G401 (cell line): Measurements from ENCODE around the gene PXN. TPM values are rescaled to one million over a fixed set of nuclear protein-coding genes. Genes with fewer than 3 reads are reported as not detected.

ENCODE experiments used
- DNase-seq: peaks from one replicate; pipeline ENCODE4 v3.0.0-alpha.2; 2015; ENCODE audit warnings: low spot score
- in situ Hi-C: cut with HindIII; loops from 2 replicates; pipeline ENCODE4 v1.10.0; 2016; ENCODE audit warnings: low sequenced_read_pairs, mixed read lengths
- total RNA-seq: library from RNA; depleted of rRNA; stranded (reverse); fragments of >200 nt; shearing (Covaris generic); gene quantifications from 2 replicates; pipeline ENCODE4 v1.2.3, GENCODE V29; 2014; rRNA removed

The PXN gene
- total RNA-seq, result 18.8 and 24.5 TPM in 2 replicates

DNA sequence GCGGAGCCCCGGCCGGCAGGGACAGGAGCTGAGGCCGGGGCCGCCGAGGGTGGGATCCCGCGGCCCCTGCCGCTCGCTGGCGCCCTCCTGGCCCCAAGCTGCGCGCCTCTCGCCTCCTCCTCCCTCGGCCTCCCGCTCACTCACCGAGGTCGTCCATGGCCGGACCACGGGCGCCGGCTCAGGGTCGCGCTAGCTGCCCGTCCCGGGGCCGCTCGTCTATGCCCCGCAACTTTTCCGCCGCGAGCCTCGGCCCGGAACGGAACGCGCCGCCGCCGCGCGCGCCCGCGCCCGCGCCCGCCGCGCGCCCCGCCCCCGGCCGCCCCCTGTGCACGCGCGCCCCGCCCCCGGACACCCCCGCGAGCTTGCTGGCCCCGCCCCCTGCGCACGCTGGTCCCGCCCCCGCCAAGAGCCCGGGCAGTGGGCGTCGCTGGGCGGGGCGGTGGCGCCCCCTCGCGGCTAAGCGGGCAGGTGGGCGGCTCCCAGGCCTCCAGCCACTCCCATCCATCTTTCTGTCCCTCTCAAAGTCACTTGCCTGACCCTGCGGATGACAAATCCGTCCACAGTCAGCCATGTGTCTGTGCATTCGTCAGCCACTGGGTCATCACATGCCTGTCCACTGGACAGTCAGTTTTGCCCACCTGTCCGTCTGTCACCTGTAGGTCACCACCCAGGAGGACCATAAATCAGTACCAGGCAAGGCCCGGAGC lies at the start of gene PXN:
PXN (minus strand) TSS at position 258 of the 707 bp plus-strand sequence; CDS start at position 157, 101 bp downstream.
- peak; percentile 81 for DNase-seq

DNA sequence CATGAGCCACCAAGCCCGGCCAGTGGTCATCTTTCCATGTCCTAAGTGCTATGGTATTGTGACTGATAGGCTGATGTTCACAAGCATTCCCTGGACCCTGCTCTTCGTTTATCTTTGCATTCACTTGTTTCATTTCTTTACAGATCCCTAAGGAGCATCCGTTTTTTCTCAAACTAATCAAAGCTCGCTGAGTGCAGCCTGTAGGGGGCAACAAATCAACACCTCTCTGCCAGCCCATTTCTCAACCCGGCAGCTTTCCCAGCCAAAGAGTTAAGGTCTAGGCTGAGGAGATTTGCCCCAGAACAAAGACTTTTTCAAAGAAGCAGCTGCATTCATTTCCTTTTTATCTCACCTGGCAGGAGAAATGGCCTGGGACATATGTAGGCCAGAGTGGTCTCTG lies 48.7 kb upstream of the PXN start:
- in situ Hi-C loops, result no loop called here
- no peak for DNase-seq

More for the DNA sequence above, at the start of gene PXN:
- in situ Hi-C loops, result no loop called here

DNA sequence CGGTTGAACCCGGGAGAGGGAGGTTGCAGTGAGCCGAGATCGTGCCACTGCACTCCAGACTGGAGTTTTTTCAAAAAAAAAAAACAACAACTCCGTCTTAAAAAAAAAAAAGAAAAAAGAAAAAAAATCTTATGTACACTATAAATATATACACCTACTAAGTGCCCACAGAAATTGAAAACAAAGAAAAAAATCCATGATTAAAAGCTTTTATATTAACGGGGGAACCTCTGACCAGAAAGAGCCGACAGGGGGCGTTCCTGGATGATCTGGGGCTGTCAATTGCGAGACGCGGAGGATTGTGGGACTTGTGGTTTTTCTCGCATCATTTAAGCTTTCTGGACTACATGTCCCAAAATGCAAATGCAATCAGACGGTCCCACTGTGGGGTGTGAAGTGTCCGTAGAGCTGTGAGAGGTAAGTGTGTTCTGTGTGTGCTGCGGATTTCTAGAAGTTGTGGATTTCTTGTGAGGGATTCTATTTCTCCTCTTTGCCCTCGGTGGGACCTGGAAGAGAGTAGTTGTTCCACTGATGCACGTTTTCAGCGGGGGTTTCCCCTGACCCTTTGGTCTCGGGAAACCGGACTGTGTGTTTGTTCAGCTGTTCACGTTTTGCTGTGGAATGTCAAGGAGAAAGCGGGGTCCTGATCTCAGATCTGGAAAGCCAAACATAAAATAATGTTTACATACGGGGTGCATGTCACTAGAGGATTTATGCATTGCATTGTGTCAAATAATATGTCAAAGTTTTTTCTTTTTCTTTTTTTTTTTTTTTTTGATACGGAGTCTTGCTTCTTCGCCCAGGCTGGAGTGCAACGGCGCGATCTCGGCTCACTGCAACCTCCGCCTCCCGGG lies 36.7 kb upstream of the PXN start, which contains the start of gene SIRT4:
SIRT4 (plus strand) TSS at position 360 of the 854 bp plus-strand sequence. CDS start 1,241 bp downstream, outside the sequence.
- in situ Hi-C loops, result no loop called here
- DNase-seq, result peak; percentile 98

DNA sequence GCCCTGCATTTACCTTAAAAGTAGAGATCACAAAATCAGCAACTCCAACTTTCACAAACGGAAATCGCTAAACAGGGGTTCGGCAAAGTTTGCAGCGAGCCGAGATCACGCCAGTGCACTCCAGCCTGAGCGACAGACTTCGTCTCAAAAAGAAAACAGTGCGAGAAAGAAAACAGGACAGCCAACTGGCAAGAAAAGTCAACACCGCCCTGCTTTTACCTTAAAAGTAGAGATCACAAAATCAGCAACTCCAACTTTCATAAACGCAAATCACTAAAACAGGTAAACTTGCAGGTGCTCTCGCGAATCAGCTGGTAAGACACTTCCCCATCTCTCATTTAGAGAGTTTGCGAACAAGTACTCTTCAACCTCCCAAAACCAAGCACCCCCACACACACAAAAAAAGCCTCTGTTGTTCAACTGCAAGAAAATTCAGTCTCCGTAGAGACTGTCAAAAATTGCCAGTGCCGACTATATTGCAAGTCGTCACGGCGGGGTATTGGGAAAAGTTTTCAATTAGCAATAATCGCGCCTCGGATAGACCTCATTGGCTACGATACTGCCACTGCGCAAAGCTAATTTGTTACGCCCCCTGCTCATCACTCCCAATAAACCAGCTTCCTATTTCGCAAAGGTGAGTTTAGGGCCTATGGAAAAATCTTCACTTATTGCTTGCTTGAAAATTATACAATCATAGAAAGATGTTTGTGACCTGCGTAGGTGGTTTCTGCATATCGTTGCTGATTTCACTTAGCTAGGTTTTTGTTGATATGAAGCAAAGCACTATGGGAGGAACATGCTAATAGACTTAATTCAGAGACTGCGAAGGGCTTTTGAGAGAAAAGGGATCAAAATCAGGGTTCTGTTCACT lies 27.4 kb upstream of the PXN start, which contains the start of gene RNU4-1:
RNU4-1 (minus strand) TSS at position 577 of the 871 bp plus-strand sequence.
- DNase-seq, result peak; percentile 91
- in situ Hi-C loops, result no loop called here

DNA sequence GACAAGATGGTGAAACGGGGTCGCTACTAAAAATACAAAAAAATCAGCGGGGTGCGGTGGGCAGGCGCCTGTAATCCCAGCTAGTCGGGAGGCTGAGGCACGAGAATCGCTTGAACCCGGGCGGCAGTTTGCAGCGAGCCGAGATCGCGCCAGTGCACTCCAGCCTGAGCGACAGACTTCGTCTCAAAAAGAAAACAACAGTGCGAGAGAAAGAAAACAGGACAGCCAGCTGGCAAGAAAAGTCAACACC lies 26.8 kb upstream of the PXN start:
- no peak for DNase-seq
- in situ Hi-C loops, result no loop called here

DNA sequence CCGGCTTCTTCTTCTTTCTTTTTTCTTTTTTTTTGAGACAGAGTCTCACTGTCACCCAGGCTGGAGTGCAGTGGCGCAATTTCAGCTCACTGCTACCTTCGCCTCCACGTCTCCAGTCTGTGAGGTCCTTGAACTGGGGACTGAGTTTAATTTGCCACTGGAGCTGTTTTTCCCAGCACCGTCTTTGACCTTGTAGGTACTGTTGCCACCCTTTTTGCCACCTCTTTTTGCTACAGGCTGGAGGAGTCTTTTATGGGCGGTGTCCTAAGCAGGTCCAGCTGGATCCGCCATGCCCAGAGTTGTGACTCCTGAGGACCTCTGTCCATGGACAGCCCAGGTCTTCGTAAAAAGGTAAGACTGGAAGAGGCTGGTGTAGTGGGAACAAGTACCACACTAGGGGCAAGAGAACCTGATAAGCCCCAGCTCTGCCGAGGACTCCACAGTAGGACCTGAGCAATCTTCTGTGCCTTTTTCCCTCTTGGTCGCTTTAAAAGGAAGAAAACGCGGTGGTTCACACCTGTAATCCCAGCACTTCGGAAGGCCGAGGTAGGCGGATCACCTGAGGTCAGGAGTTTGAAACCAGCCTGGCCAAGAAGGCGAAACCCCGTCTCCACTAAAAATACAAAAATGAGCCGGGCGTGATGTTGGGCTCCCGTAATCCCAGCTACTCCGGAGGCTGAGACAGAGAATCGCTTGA lies 25.2 kb upstream of the PXN start:
- in situ Hi-C loops, result no loop called here
- peak; percentile 56 for DNase-seq

DNA sequence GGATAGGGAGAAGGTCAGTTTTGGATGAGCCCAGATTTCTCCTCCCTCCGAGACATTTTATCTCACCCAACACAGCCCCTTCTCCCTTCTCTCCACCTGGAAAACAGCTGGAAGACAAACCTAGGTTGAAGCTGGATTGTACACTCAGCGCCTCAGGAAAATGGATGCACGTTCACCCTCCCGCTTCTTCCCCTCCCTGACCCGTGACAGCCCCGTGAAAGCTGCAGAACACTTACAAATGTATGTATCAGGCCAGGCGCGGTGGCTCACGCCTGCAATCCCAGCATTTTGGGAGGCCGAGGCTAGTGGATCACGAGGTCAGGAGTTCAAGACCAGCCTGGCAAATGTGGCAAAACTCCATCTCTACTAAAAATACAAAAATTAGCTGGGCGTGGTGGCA lies 22.0 kb upstream of the PXN start:
- DNase-seq, result no peak
- in situ Hi-C loops, result no loop called here

DNA sequence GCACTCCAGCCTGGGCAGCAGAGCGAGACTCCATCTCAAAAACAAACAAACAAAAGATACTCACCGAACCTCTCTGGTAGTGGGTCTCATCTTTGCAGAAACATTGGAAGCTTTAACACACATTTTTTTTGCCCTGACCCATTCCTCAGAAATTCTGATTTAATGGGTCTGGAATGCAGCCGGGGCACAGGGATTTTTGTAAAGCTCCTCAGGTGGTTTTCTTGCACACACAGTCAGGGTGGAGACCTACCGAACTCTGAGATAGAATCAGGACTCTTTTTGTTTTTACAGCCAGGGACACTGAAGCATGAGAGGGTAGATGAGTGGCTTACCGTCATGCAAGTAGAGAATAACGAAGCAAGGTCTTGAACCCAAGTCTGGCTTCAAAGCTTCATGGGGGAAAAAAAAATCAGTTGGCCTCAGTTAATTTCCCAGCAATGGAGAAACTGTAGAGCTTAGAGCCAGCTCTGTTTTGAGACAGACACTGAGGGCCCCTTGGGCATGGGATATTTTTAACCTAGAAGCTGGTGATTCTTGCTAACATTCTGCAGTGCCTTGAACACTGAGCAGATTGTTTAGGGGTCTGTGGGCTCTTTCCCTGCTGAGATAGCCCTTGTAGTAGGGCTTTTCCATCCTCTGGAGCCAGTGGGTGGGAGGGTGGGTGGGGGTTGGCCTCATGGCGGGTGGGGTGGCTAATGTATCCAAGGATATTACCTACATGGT lies 21.4 kb upstream of the PXN start:
- in situ Hi-C loops, result no loop called here
- no peak for DNase-seq

DNA sequence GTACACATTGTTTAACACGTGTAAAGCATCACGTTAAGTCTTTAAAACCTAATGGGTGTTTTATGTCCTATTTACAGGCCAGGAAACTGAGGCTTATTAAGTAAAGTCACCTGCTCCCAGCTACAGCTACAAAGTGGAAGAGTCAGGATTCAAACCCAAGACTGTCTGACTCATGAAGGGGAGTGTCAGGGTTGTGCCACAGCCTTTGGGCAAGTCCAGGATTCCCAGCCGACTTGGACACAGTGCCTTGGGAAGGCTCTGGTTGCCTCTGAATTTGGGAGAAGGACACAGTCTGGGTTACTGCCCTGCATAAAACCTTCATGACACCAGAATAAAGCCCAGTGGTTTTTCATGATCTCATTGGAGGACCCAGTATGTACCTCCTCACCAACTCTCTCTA lies 18.9 kb upstream of the PXN start:
- in situ Hi-C loops, result no loop called here
- DNase-seq, result no peak

DNA sequence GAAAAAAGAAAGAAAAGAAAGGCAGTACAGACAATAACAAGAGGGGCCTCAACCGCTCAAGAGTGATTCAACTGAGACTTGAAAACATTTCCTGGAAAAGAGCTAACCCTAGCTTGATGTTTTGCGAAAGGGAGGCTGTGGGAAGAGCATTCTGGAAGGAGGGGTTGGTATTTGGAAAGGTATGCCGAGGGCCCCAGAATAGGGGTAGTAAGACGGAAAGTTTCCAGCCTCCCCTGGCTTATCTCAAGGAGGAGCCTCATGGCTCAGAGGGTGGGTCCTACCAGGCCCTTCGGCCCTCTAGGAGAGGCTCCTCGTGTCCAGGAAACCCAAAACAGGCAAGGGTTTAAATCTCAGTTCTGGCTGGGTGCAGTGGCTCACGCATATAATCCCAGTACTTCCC lies 17.8 kb upstream of the PXN start:
- no peak for DNase-seq
- in situ Hi-C loops, result no loop called here

DNA sequence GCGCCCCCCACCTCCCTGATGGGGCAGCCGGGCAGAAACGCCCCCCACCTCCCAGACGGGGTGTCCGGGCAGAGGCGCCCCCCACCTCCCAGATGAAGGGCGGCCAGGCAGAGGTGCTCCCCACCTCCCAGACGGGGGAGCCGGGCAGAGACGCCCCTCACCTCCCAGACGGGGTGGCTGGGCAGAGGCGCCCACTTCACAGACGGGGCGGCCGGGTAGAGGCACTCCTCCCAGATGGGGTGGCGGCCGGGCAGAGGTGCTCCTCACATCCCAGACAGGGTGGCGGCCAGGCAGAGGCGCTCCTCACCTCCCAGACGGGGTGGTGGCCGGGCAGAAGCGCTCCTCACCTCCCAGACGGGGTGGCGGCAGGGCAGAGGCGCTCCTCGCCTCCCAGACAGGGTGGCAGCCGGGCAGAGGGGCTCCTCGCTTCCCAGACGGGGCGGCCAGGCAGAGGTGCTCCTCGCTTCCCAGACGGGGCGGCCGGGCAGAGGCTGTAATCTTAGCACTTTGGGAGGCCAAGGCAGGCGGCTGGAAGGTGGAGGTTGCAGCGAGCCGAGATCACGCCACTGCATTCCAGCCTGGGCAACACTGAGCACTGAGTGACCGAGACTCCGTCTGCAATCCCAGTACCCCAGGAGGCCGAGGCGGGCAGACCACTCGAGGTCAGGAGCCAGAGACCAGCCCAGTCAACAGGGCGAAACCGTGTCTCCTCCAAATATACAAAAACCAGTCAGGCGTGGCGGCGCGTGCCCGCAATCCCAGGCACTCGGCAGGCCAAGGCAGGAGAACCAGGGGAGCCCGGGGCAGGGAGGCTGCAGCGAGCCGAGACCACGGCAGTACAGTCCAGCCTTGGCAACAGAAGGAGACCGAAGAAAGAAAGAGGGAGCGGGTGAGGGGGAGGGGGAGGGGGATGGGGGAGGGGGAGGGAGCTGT lies 12.9 kb upstream of the PXN start:
- in situ Hi-C loops, result no loop called here
- DNase-seq, result no peak

DNA sequence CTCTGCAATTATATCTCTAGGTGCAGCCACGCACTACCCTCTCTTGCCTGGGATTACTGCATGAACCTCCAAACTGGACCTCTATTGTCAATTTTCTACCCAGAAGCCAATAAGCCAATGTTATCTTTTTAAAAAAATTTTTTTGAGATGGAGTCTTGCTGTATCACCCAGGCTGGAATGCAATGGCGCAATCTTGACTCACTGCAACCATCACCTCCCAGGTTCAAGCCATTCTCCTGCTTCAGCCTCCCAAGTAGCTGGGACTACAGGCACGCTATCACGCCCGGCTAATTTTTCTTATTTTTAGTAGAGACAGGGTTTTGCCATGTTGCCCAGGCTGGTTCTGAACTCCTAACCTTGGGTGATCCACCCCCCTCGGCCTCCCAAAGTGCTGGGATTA lies 11.2 kb upstream of the PXN start:
- DNase-seq, result no peak
- in situ Hi-C loops, result no loop called here

DNA sequence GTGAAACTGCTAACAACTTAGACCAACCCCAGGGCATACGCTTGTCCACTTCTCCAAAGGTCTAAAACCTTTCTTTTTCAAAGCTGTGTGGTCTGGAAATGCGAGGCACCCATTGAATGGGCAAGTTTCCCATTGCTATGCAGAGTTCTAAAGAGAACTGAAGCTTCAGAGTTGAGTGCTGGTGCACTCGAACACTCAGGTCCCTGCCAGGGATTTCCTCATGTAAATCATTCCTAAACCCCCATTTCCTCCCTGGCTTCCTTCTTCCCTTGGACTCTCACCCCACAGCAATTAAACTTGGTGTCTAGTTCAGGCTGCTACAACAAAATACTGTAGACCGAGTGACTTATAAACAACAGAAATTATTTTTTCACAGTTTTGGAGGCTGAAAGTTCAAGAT lies 2.2 kb upstream of the PXN start:
- in situ Hi-C loops, result no loop called here
- no peak for DNase-seq

DNA sequence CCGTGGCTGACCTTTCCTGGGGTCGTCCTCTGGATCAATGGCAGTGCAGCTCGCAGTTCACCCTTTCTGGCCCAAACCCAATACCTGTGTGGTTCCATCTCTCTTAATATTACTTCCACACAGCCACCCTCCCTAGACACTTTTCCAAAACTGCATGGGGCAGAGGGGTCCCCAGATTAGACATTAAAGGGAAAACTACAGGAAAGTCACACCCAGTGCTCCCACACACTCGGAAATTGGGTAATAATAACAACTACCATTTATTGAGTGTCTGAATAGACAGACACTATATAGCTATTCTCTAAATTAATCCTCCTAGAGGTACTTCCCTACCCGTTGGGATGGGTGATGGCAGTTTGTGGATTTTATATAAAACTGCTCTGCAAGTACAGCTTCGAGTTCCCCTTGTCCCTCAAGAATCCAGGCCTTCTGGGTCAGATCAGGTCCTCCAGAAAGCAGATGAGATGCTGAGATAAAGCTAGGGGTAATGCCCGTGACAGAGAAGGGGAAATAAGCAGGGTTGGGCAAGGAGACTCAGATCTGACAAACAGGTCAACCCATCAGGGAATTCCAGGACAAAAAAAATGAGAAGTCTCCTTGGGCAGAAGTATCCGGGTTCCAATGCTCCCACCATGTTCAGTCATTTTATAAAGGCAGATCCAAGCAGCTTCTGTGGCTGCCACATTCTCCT lies 795 bp upstream of the PXN start:
- in situ Hi-C loops, result no loop called here
- DNase-seq, result no peak

DNA sequence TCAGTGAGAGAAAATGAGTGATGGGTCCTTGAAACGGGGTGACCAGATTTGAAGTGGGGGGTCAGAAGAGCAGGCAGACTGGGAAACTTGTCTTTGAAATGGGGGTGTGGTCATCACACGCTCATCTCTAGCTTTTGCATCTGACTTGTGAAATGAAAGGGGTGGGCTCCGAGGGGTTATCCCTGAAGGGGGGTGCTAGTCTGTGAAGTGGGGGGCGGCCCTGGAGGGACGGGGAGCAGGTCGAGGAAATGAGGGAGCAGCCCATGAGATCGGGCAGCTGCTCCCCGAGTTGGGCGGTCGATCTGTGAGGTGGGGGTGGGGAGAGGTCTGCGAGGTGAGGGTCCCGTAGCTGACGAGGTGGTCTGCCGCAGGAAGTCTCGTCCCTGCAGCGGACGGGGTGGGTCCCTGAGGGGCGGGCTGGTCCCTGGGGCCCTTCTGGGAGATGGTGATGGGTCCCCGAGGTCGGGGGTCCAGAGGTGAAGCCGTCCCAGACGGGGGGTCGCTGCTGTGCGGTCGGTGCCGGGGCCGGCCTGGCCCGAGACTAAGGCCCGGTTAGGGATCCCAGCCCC lies 542 bp downstream of the PXN start:
- DNase-seq, result no peak
- in situ Hi-C loops, result no loop called here

DNA sequence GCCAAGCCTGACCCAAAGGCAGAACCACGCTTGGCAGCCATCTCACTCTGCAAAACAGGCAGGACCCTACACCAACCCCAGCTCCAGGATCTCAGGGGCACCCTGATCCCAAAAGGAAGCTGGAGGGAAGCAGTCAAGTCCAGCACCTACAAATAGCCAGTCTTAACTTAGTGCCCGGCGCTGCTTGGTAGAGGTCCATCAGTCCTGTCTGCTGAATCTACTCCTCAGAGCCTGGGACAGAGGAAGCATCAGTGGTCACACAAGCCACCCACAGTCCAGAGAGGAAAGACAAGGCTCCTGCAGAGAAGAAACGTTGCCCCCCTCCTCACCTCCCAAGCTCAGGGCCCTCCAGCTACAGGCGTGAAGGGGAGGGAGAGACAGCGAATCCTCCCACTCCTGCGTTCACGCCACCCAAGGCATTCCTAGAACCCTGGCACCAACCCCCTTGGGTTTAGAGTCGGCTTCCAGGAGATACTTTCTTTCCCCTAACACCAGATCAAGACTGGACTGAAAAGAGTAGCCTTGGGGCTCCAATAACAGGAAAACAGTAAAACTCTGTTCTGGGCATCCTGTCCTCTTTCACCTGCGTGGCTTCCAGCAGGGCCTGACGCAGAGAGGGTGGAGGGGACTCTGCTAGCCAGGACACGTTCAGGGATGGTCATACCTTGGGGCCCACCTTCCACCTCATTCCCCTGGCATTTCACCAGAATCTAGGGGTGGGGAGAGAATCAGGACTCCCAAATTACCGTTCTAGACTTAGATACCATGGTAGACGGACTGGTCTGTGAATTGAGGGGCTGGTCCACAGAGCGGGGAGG lies 1.2 kb downstream of the PXN start:
- peak; percentile 34 for DNase-seq
- in situ Hi-C loops, result no loop called here
